Measurements from ENCODE around the gene CAMK1. TPM values are rescaled to one million over a fixed set of nuclear protein-coding genes. Genes with fewer than 3 reads are reported as not detected.

Gene CAMK1
- total and polyA plus RNA-seq, 9 of the 15 experiments (the other 6 are each of a cell fraction or from before 2014, with no cell fraction given) = 0.23 to 10.7 (median 6.0) TPM

DNA sequence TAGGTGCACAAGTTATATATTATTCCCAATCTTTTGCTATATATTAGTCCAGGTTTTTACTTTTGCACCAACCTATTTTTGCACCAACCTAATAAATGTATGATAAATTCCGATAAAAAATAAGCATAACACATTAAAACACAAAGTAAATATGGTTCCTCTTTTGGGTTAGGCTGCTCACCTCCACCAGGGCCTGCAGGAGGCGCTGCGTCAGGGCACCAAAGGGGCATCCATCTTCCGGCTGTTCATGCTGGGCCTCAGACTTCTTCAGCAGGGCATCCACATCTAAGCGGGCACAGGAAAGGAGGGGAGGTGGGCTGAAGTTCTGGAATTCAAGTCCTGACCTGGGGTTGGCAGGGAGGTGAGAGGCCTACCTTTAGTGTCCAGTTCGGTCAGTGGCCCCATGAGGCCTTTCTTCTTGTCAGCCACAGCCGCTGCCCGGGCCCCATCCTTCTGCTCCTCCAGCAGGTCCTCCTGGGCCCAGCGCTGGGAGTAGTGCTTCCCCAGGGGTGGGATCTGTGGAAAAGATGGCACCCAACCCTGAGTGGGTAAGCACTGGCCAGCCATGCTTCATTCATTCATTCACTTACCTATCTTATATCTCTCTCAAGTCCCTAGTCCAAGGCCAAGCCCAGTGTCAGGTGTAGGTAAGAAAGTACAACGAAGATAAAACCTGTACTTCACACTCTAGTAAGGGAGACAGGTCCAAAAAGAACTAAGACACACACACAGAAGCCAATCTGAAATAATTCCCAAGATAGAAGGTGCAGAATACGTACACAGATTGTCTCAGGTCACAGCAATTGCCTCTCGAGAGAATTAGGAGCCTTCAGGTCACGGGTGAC, 17.3 kb upstream of the CAMK1 start:
- peaks cover 19% of the 10 kb centered on the region for H3K79me2 ChIP-seq (ENCODE audit: control insufficient read depth, insufficient read depth, low read length)
- DNase-seq (ENCODE audit: extremely low read depth in 1 of 4, low spot score in 3 of 4) (peak in 1 of 4 experiments; percentile 58), FAIRE-seq (peak; percentile 26), ATAC-seq (peak; percentile 70)
- peak overlapping the region; percentile 63; the same call in 1 of the 2 replicates for H3K4me2 ChIP-seq (ENCODE audit: insufficient read depth, low read length)
- H2AFZ ChIP-seq (ENCODE audit: low read depth, low read length) = no peak overlapping the region
- WGBS (ENCODE audit: insufficient coverage, low coverage, missing lambda C conversion rate) = 63% methylated on average over 13 of the region's 13 CpGs
- ChIA-PET CTCF (ENCODE audit: low intra/inter-chr PET ratio) (no interaction called here), POLR2A (interaction anchor here (0.5 to 2.0 kb wide), 4 partner anchors 9 to 942 kb away, joined by 3 to 12 read pairs (median 3); no protein-coding TSS in a partner anchor)
- intact Hi-C loops (cut with micrococcal nuclease) (no loop called here), in situ Hi-C loops (cut with MboI) (no loop called here)
- H4K20me1 ChIP-seq (replicated peaks; ENCODE audit: control insufficient read depth, insufficient read depth, low read length) = no peaks in the 10 kb centered on the region
- H3K27ac ChIP-seq (ENCODE audit: extremely low read depth, low read depth, low read length) = peak overlapping the region; percentile 56
- H3K4me3 ChIP-seq = no peak overlapping the region
- H3K9me1 ChIP-seq (ENCODE audit: control insufficient read depth, insufficient read depth, low read length) = no peaks in the 10 kb centered on the region
- no peaks in the 10 kb centered on the region for H3K27me3 ChIP-seq (ENCODE audit: control insufficient read depth in 2 of 2, insufficient read depth in 2 of 2, low read length in 2 of 2)
- H3K36me3 ChIP-seq (ENCODE audit: control insufficient read depth, insufficient read depth, low read length) = peaks cover 71% of the 10 kb centered on the region
- H3K9me3 ChIP-seq (replicated peaks; ENCODE audit: control insufficient read depth, insufficient read depth, low read depth, low read length) = no peaks in the 10 kb centered on the region
- H3K4me1 ChIP-seq (replicated peaks in 1 of 2; ENCODE audit: control insufficient read depth in 2 of 2, insufficient read depth in 2 of 2, low read length in 2 of 2) = peaks cover 43% of the 10 kb centered on the region in 2 experiments
- H3K9ac ChIP-seq (ENCODE audit: insufficient read depth in 1 of 2, low read depth in 2 of 2, low read length in 2 of 2) = peak overlapping the region; percentile 9 to 27; a peak in 2 of 4 replicates
- no TSS peak for BruUV-seq (replicated peaks)
- TF ChIP-seq ZNF592 (IDR thresholded peaks at IDR 0.05) (peak; percentile 62), HNRNPL (IDR thresholded peaks at IDR 0.05; ENCODE audit: low read depth, low read length) (peak; percentile 62; the same call in 1 of the 2 replicates), YY1 (IDR thresholded peaks at IDR 0.05; ENCODE audit: borderline replicate concordance in 1 of 3, control insufficient read depth in 1 of 3, extremely low read depth in 1 of 3, insufficient read depth in 3 of 3, insufficient read length in 1 of 3, insufficient replicate concordance in 2 of 3, low read depth in 1 of 3, low read length in 2 of 3) (peak in 2 of 3 experiments; percentile 63 to 80), POLR2G (IDR thresholded peaks at IDR 0.05; ENCODE audit: low read depth, low read length) (peak; percentile 52; the same call in 1 of the 2 replicates), ZFP1 (CRISPR knock-in tag; IDR thresholded peaks at IDR 0.05) (no peak), ZNF347 (CRISPR knock-in tag; IDR thresholded peaks at IDR 0.05; ENCODE audit: low read depth) (0 out of 2 replicates have a peak, but pooled peaks have one; percentile 44), ETV5 (CRISPR knock-in tag; IDR thresholded peaks at IDR 0.05; ENCODE audit: low read depth) (no peak), PRDM10 (IDR thresholded peaks at IDR 0.05; ENCODE audit: partially characterized antibody) (no peak)
- TF ChIP-seq, protein P1, sequence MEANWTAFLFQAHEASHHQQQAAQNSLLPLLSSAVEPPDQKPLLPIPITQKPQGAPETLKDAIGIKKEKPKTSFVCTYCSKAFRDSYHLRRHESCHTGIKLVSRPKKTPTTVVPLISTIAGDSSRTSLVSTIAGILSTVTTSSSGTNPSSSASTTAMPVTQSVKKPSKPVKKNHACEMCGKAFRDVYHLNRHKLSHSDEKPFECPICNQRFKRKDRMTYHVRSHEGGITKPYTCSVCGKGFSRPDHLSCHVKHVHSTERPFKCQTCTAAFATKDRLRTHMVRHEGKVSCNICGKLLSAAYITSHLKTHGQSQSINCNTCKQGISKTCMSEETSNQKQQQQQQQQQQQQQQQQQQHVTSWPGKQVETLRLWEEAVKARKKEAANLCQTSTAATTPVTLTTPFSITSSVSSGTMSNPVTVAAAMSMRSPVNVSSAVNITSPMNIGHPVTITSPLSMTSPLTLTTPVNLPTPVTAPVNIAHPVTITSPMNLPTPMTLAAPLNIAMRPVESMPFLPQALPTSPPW (CRISPR knock-in tag; IDR thresholded peaks at IDR 0.05) = 0 out of 2 replicates have a peak, but pooled peaks have one; percentile 6
